HepG2 (cell line): ENCODE measurements around the gene ATG4A. TPM values are rescaled to one million over a fixed set of nuclear protein-coding genes. Genes with fewer than 3 reads are reported as not detected.

Experiments
- ATAC-seq: fragments of 200-7000 bp; cut with Tn5 transposase; 3 replicates; pipeline ENCODE4 v1.9.1; 2020; ENCODE audit warnings: mild to moderate bottlenecking, moderate library complexity
- BruUV-seq: library from RNA; stranded (reverse); fragments of 400-500 nt; replicated peaks from 2 replicates; lab custom pipeline; 2021; lab: Mats Ljungman, UMichigan
- CTCF ChIA-PET: fragments of 300-600 bp; formaldehyde crosslinking; extraction: SDS; loops from one replicate; lab custom pipeline; 2021; ENCODE audit warnings: low total read pairs, inconsistent platforms, low intra/inter-chr PET ratio; lab: Yijun Ruan, JAX
- POLR2A ChIA-PET: fragments of 350-600 bp; sonication (Branson Sonifier 250); formaldehyde crosslinking; loops from one replicate; lab custom pipeline; 2020; ENCODE audit warnings: antibody characterized with exemption, inconsistent platforms; lab: Yijun Ruan, JAX
- DNase-seq: peaks from one replicate; pipeline ENCODE4 v3.0.0-alpha.2; 2015; ENCODE audit warnings: low spot score
- FAIRE-seq: peaks from 3 replicates; lab custom pipeline; 2011; peaks lifted over from hg19 to GRCh38; lab: Jason Lieb, UNC
- H2AFZ ChIP-seq: one replicate; pipeline ENCODE4 v1.6.1; 2011; ENCODE audit warnings: low read length, inconsistent platforms
- H3K27ac ChIP-seq: fragments of 300-600 bp; 3 replicates; pipeline ENCODE4 v1.8.0; 2011; ENCODE audit warnings: mixed run types, mild to moderate bottlenecking, mixed read lengths, low read length, inconsistent platforms; ENCODE audit not compliant: insufficient read depth; ENCODE audit errors: extremely low read length
- H3K27me3 ChIP-seq, 2 experiments: fragments of 200-600 bp in 1 of 2; 2 replicates in 1 of 2; 3 replicates in 1 of 2; pipeline versions ENCODE4 v1.6.0 to v1.8.0; 2011; ENCODE audit warnings: low read length in 2 of 2, mild to moderate bottlenecking in 2 of 2, moderate library complexity in 2 of 2, inconsistent platforms in 1 of 2; ENCODE audit not compliant: insufficient read depth in 2 of 2, control insufficient read depth in 1 of 2
- H3K36me3 ChIP-seq, 2 experiments: fragments of 200-600 bp in 1 of 2; replicated peaks in 1 of 2; 2 replicates in 1 of 2; 3 replicates in 1 of 2; pipeline versions ENCODE4 v1.5.1 to v1.8.0; 2011; ENCODE audit warnings: low read length in 2 of 2, inconsistent platforms in 1 of 2; ENCODE audit not compliant: insufficient read depth in 2 of 2, control insufficient read depth in 1 of 2
- H3K4me1 ChIP-seq: 2 replicates; pipeline ENCODE4 v1.5.1; 2012; ENCODE audit warnings: low read length, inconsistent platforms; ENCODE audit not compliant: insufficient read depth
- H3K4me2 ChIP-seq: 2 replicates; pipeline ENCODE4 v1.6.0; 2011; ENCODE audit warnings: low read depth, low read length, inconsistent platforms
- H3K4me3 ChIP-seq, 3 experiments: fragments of 200-600 bp in 1 of 3; sonication (generic), shearing (Covaris generic) in 1 of 3; replicated peaks in 1 of 3; 2 replicates each; pipeline ENCODE4 v1.5.1; 2011 to 2016; ENCODE audit warnings: low read length in 3 of 3, inconsistent platforms in 2 of 3, low read depth in 2 of 3, mild to moderate bottlenecking in 2 of 3, control low read depth in 1 of 3, mixed read lengths in 1 of 3; ENCODE audit not compliant: insufficient read depth in 1 of 3
- H3K79me2 ChIP-seq: one replicate; pipeline ENCODE4 v1.6.1; 2011; ENCODE audit warnings: low read length, inconsistent platforms; ENCODE audit not compliant: insufficient read depth
- H3K9ac ChIP-seq: 2 replicates; pipeline ENCODE4 v1.6.0; 2011; ENCODE audit warnings: mild to moderate bottlenecking, low read depth, low read length, inconsistent platforms; ENCODE audit not compliant: insufficient read depth
- H3K9me3 ChIP-seq: 2 replicates; pipeline ENCODE4 v1.5.1; 2012; ENCODE audit warnings: mild to moderate bottlenecking, low read length
- H4K20me1 ChIP-seq: 2 replicates; pipeline ENCODE4 v1.6.0; 2011; ENCODE audit warnings: inconsistent platforms, mild to moderate bottlenecking, low read length, moderate library complexity; ENCODE audit not compliant: insufficient read depth
- IRF2 ChIP-seq: IDR thresholded peaks from 2 replicates; pipeline ENCODE4 v1.6.1; 2018; ENCODE audit warnings: missing genetic modification reagents, missing compliant biosample characterization
- PCBP1 ChIP-seq: fragments of 200-400 bp; formaldehyde crosslinking; IDR thresholded peaks from 2 replicates; pipeline ENCODE4 v1.6.1; 2017; ENCODE audit warnings: mild to moderate bottlenecking, low read depth, low read length, borderline replicate concordance
- PPARG ChIP-seq: conservative IDR thresholded peaks from 2 replicates; pipeline ENCODE4 v1.6.1; 2016; ENCODE audit warnings: missing biosample characterization, missing genetic modification reagents
- RNF2 ChIP-seq: fragments of 450-650 bp; conservative IDR thresholded peaks from 2 replicates; pipeline ENCODE4 v1.6.1; 2016; ENCODE audit warnings: low read depth
- ZC3H13 ChIP-seq: sonication (generic); formaldehyde crosslinking; IDR thresholded peaks from 2 replicates; pipeline ENCODE4 v1.8.1; 2023; ENCODE audit warnings: mild to moderate bottlenecking, missing genetic modification reagents, moderate library complexity
- WGBS: methylation state at CpG from one replicate; pipeline ENCODE4 v1.1.6; 2017; ENCODE audit warnings: low lambda C conversion rate; 5-methylcytosine and 5-hydroxymethylcytosine counted together
- in situ Hi-C: cut with HindIII; loops from 2 replicates; pipeline ENCODE4 v1.10.0; 2017; ENCODE audit warnings: low pct_unique_long_range_greater_than_20kb; ENCODE audit not compliant: extremely low pct_ligation_motif_present
- intact Hi-C: fragments of 100-400 bp; cut with micrococcal nuclease; formaldehyde crosslinking; loops from one replicate; pipeline ENCODE4 v1.10.0; 2022; ENCODE audit not compliant: unreplicated experiment
- polyA plus RNA-seq, 8 experiments: library from polyadenylated mRNA; depleted of rRNA in 3 of 8; stranded (reverse) in 7 of 8; unstranded in 1 of 8; fragments of >200 nt; fragmentation: Illumina TruSeq in 4 of 8; extraction: Trizol in 4 of 8; gene quantifications; 2 replicates each; pipeline versions ENCODE4 v1.2.1 to v1.2.3, GENCODE V29; 2011 to 2016; ENCODE audit warnings: low read depth in 4 of 8, missing spikeins in 1 of 8, mixed read lengths in 1 of 8; ENCODE audit not compliant: insufficient read depth in 1 of 8
- total RNA-seq, 5 experiments: library from RNA; depleted of rRNA; stranded (reverse); fragments of >200 nt; fragmentation: Illumina TruSeq; extraction: Trizol; gene quantifications; 2 replicates each; pipeline ENCODE4 v1.2.3, GENCODE V29; 2016; ENCODE audit warnings: low read depth in 1 of 5
- TF ChIP-seq, protein P1 (sequence below): IDR thresholded peaks from 2 replicates; pipeline ENCODE4 v1.6.1; 2016
- TF ChIP-seq, protein P2 (sequence below): sonication (generic); formaldehyde crosslinking; IDR thresholded peaks from 2 replicates; pipeline ENCODE4 v1.5.0; 2020; ENCODE audit warnings: mild to moderate bottlenecking, missing genetic modification reagents
- TF ChIP-seq, protein P3 (sequence below), 2 experiments: sonication (generic) in 1 of 2; formaldehyde crosslinking in 1 of 2; IDR thresholded peaks; 2 replicates each; pipeline versions ENCODE4 v1.6.1 to v1.9.0; 2014 to 2022; ENCODE audit warnings: antibody characterized with exemption in 1 of 2, borderline replicate concordance in 1 of 2, inconsistent platforms in 1 of 2, low read depth in 1 of 2, missing genetic modification reagents in 1 of 2
- TF ChIP-seq, protein P4 (sequence below): sonication (generic); formaldehyde crosslinking; IDR thresholded peaks from 2 replicates; pipeline ENCODE4 v1.8.0; 2022; ENCODE audit warnings: missing genetic modification reagents, mild to moderate bottlenecking, moderate library complexity, borderline replicate concordance

The ATG4A gene
- total and polyA plus RNA-seq, 2 of the 13 experiments (the other 11 are each of a cell fraction or from before 2014, with no cell fraction given) = 3.3 to 6.3 TPM

DNA sequence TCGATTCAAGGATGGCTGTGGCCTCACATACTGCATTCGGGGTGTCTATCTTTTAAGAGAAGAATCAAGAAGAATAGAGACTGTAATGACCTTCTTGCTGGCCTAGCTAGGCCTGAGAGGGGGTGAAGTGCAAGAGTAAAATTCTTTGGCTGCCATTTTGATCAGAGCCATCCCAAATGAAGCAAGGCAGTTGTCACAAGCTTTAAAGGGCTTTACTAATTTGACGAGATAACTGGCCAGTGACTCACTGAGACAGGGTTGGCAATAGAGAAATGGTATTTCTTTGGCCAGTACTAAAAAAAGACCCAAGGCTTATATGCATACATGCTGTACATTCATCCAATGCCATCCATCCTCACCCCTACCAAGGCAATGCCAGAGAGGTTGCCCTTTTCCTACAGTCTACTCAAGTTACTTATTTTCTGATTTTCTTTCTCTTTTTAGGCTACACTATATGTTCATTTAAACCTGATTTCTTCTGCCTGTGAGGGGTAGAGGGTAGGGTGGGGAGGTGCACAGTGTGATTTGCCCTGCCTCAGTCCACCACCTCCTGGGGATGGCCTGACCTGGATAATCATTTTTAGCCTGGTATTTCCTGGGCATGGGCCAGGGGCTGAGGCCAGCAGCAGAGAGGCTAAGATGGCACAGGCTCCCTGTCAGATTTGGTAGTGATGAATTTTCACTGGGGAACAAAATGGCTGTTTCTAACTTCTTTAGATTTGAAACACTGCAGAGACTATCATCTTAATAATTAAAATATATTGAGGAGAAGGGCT, 32.2 kb downstream of the ATG4A start (continued):
- TF ChIP-seq, protein P1, sequence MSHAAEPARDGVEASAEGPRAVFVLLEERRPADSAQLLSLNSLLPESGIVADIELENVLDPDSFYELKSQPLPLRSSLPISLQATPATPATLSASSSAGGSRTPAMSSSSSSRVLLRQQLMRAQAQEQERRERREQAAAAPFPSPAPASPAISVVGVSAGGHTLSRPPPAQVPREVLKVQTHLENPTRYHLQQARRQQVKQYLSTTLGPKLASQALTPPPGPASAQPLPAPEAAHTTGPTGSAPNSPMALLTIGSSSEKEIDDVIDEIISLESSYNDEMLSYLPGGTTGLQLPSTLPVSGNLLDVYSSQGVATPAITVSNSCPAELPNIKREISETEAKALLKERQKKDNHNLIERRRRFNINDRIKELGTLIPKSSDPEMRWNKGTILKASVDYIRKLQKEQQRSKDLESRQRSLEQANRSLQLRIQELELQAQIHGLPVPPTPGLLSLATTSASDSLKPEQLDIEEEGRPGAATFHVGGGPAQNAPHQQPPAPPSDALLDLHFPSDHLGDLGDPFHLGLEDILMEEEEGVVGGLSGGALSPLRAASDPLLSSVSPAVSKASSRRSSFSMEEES (CRISPR knock-in tag) = no peak
- TF ChIP-seq, protein P2, sequence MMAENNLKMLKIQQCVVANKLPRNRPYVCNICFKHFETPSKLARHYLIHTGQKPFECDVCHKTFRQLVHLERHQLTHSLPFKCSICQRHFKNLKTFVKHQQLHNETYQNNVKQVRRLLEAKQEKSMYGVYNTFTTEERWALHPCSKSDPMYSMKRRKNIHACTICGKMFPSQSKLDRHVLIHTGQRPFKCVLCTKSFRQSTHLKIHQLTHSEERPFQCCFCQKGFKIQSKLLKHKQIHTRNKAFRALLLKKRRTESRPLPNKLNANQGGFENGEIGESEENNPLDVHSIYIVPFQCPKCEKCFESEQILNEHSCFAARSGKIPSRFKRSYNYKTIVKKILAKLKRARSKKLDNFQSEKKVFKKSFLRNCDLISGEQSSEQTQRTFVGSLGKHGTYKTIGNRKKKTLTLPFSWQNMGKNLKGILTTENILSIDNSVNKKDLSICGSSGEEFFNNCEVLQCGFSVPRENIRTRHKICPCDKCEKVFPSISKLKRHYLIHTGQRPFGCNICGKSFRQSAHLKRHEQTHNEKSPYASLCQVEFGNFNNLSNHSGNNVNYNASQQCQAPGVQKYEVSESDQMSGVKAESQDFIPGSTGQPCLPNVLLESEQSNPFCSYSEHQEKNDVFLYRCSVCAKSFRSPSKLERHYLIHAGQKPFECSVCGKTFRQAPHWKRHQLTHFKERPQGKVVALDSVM = no peak
- TF ChIP-seq RNF2 (no peak), ZC3H13 (CRISPR knock-in tag) (no peak), PCBP1 (no peak)
- TF ChIP-seq, all 625 proteins: peak for 0

DNA sequence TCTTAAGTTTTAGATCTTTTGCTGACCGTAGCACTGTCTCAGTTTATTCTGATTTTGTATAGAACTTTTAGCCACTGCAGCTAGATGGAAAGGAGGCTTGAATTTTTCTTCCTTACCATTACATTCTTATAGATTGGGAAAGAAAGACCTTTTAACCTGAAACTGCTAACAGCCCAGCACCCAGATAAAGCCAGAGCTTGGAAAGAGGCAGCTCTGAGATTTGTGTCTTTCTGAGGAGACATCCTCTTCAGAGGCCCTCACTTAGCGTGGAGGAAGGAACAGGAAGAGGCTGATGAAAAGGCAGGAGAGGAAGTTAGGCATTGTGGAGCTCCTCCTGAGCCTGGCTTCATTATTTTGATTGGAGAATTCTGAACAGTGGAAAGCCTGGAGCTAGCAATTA, 35.1 kb downstream of the ATG4A start:
- Histone ChIP-seq H4K20me1 (no peaks in the 10 kb centered on the region), H3K79me2 (no peaks in the 10 kb centered on the region), H3K4me1 (no peaks in the 10 kb centered on the region), H2AFZ (no peak overlapping the region), H3K4me2 (no peak overlapping the region), H3K36me3 (no peaks in the 10 kb centered on the region), H3K27ac (no peak overlapping the region), H3K27me3 (no peaks in the 10 kb centered on the region), H3K9ac (no peak overlapping the region), H3K9me3 (no peaks in the 10 kb centered on the region), H3K4me3 (no peak overlapping the region)
- ATAC-seq = no peak
- WGBS = 88% methylated on average over 2 of the region's 2 CpGs
- DNase-seq = no peak
- in situ Hi-C loops (no loop called here), intact Hi-C loops (no loop called here)
- ChIA-PET CTCF (no interaction called here), POLR2A (no interaction called here)
- BruUV-seq = no TSS peak
- FAIRE-seq = no peak
- TF ChIP-seq, protein P3, sequence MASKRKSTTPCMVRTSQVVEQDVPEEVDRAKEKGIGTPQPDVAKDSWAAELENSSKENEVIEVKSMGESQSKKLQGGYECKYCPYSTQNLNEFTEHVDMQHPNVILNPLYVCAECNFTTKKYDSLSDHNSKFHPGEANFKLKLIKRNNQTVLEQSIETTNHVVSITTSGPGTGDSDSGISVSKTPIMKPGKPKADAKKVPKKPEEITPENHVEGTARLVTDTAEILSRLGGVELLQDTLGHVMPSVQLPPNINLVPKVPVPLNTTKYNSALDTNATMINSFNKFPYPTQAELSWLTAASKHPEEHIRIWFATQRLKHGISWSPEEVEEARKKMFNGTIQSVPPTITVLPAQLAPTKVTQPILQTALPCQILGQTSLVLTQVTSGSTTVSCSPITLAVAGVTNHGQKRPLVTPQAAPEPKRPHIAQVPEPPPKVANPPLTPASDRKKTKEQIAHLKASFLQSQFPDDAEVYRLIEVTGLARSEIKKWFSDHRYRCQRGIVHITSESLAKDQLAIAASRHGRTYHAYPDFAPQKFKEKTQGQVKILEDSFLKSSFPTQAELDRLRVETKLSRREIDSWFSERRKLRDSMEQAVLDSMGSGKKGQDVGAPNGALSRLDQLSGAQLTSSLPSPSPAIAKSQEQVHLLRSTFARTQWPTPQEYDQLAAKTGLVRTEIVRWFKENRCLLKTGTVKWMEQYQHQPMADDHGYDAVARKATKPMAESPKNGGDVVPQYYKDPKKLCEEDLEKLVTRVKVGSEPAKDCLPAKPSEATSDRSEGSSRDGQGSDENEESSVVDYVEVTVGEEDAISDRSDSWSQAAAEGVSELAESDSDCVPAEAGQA (IDR thresholded peaks at IDR 0.05; ENCODE audit: low read depth) = no peak
- TF ChIP-seq, protein P3 (CRISPR knock-in tag; IDR thresholded peaks at IDR 0.05; ENCODE audit: borderline replicate concordance) = no peak
- no peak for TF ChIP-seq PPARG
- TF ChIP-seq, protein P4, sequence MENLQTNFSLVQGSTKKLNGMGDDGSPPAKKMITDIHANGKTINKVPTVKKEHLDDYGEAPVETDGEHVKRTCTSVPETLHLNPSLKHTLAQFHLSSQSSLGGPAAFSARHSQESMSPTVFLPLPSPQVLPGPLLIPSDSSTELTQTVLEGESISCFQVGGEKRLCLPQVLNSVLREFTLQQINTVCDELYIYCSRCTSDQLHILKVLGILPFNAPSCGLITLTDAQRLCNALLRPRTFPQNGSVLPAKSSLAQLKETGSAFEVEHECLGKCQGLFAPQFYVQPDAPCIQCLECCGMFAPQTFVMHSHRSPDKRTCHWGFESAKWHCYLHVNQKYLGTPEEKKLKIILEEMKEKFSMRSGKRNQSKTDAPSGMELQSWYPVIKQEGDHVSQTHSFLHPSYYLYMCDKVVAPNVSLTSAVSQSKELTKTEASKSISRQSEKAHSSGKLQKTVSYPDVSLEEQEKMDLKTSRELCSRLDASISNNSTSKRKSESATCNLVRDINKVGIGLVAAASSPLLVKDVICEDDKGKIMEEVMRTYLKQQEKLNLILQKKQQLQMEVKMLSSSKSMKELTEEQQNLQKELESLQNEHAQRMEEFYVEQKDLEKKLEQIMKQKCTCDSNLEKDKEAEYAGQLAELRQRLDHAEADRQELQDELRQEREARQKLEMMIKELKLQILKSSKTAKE (CRISPR knock-in tag) = no peak
- TF ChIP-seq IRF2 (CRISPR knock-in tag) = no peak
